ENCODE data around the gene FAM184A.
"Not testable (repeated sequence)": the region's sequence is repeated elsewhere in the genome, so short reads cannot be mapped to it uniquely, and the experiment has no call there.

The FAM184A gene, protein sequence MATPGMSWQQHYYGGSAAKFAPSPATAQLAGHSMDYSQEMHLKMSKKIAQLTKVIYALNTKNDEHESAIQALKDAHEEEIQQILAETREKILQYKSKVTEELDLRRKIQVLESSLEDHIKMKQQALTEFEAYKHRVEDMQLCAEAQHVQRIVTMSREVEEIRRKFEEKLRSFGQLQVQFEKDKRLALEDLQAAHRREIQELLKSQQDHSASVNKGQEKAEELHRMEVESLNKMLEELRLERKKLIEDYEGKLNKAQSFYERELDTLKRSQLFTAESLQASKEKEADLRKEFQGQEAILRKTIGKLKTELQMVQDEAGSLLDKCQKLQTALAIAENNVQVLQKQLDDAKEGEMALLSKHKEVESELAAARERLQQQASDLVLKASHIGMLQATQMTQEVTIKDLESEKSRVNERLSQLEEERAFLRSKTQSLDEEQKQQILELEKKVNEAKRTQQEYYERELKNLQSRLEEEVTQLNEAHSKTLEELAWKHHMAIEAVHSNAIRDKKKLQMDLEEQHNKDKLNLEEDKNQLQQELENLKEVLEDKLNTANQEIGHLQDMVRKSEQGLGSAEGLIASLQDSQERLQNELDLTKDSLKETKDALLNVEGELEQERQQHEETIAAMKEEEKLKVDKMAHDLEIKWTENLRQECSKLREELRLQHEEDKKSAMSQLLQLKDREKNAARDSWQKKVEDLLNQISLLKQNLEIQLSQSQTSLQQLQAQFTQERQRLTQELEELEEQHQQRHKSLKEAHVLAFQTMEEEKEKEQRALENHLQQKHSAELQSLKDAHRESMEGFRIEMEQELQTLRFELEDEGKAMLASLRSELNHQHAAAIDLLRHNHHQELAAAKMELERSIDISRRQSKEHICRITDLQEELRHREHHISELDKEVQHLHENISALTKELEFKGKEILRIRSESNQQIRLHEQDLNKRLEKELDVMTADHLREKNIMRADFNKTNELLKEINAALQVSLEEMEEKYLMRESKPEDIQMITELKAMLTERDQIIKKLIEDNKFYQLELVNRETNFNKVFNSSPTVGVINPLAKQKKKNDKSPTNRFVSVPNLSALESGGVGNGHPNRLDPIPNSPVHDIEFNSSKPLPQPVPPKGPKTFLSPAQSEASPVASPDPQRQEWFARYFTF

DNA sequence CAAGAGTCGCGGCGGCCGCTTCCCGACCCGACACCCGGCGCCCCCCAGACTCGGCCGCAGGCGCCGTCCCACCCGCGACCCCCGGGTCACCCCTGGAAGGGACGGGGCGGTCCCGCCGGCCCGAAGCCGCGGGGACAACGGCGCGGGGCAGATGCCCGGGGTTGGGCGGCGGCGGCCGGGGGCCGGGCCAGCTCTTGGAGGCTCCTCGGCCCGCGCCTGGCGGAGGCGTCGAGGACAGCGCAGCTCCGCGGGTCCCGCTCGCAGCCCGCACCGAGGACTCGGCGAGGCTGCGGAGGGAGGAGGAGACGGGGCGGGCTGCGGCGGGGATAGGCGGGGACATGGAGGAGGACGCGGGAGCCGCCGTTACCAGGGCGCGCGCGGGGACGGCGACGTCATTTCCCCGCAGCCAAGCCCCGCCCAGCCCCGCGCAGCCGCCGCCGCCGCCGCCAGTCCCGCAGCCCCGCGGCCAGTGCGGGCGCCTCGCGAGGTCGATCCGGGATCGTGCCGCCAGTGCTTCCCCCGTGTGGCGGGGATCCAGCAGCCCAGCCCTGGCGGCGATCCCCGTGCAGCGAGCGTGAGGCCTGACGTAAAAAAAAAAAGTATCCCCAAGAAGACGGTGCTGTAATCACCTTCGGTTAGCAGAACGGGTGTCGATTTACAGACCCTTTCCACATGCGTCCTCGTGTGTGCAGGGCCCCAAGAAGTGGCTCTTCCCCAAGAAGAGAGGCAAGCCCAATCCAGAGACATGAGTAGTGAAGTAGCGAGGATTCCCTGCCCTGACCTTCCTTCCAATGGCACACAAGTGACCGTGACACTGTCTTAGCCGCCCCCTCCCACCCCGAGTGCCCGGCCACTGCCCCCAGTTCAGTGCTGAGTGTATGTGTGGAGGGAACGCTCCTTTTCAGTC is at the start of gene FAM184A:
TSS of gene FAM184A (minus strand) at position 289 of the 907 bp plus-strand sequence. CDS start 365 bp downstream, outside the sequence.
- DNase-seq = no peak

DNA sequence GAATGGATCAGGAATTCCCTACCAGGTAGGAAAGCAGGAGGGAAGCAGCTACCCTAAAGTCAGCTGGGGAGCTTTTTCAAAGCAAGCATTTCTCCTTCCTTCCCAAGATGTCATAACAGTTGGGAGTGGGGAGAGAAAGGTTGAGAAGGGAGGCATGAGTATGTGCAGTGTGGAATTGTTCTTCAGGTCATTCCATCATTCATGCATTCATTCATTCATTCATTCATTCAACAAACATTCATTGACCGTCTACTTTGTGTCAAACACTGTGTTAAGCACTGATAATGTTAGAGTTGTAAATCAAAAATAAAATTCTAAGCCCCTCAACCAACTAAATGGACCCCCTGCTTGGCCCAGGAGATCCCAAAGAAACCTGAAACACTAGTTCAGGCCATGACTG is 49.2 kb upstream of the FAM184A start:
- no peak for DNase-seq

DNA sequence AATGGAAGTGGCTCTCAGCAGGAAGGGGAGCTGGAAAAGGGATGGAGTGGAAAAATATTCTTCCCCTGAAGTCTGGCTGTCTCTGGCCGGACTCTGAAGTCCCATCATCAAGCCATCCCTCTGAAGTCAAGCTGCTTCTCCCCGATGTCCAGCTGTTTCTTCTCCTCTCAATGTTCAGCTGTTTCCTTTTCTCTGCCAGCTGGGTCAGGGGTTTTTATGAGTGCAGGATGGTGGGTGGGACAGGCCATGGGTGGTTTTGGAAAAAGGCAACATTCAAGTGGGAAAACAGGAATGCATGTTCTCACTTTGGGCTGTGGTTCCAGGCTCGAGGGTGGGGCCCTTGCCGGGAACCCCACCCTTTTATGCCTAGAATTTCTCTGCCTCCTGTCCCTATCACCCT is 48.4 kb upstream of the FAM184A start:
- DNase-seq = no peak

DNA sequence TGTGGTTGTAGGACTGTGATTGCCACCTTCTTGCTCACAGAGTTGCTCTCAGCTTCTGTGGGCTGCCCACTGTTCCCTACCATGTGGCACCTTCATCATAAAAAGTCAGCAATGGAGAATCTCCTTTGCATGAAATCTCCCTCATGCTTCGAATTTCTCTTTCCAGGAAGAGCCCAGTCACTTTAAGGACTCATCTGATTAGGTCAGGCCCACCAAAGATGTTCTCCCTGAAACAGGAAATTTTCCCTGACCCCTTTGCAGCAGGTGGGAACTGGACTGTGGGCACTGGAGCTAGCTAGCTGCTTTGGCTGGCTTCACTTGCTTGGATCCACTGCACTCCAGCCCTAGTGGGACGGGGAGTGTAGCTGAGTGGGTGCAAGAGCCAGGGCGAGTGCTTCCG is 47.7 kb upstream of the FAM184A start:
- no peak for DNase-seq

DNA sequence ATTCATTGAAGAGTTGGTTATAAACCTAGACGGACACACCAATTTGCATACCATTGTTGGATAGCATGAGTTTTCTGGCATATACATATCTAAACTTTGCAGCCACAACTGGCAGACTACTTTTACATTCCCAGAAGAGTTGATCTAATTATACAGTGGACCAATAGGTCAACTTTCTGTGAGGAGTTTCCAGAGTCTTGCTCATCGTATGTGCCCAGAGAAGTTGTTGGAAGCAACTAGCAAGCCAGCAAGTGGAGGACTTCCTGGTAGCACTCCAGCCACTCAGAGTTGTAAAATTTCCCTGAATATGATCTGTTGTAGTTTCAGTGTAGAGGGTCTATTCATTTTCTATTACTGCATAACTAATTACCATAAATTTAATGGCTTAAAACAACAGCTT is 47.1 kb upstream of the FAM184A start:
- no peak for DNase-seq

DNA sequence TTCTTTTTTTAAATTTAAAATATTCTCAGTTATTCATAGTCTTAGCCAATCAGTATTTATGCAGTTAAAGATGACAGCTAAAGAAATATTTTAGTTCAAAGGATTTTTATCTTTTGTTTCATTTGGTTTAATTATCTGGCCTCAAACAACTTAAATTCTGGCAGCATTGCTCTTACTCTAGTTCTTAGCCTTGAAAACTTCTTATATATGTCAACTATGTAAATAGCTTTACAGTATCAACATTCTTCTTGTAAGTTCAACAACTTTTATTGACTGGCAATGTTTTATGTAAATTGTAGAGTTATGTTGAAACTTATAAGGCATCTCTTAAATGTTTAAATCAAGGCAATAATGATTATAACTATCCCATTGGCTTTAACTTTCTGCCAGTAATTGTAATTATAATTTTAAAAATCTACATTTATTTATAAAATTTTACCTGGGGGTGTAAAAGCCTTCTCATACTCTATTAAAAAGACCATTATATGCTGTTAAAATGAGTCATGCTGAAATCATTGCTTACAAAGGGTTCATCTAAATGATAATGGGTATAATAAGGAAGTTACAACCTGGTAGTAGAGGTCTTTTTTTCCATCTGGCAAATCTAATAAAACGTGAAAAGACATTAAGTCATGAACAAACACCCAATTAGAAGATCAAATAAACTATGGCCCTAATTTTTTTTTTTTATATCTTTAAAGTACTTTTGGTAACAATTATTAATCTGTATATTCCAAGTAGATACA is 45.8 kb upstream of the FAM184A start:
- no peak for DNase-seq

DNA sequence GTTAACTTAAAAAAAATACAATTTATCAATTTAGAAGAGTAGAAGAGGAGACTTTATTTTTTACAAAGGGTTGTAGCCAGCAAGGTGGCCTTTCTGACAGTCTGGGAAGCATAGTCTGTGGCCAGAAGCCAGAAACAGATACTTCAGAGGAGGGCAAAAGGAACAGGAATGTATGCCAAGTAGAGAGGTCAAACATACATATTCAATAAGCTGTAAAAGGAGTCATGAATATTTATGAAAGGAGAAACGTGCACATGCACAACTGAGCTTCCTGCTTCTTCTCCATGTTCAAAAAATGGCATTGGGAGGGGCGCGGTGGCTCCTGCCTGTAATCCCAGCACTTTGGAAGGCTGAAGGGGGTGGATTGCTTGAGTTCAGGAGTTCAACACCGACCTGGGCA is 43.9 kb upstream of the FAM184A start:
- no peak for DNase-seq

DNA sequence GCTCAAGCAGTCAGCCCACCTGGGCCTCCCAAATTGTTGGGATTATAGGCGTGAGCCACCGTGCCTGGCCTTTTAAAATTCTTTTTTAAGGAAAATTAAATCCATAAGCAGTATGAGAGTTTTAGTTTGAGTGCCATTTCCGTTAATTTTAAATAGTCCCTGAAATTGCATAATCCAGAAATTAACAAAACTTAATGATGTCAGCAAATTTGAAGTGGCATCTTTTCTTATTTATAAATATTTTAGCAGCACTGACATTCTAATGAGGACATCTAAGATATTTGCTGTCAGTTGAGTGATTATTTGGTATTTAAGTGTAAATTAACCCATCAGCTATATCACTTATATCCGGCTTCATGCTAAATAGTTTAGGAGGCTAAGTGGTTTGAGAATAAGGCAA is 42.9 kb upstream of the FAM184A start:
- DNase-seq = no peak

DNA sequence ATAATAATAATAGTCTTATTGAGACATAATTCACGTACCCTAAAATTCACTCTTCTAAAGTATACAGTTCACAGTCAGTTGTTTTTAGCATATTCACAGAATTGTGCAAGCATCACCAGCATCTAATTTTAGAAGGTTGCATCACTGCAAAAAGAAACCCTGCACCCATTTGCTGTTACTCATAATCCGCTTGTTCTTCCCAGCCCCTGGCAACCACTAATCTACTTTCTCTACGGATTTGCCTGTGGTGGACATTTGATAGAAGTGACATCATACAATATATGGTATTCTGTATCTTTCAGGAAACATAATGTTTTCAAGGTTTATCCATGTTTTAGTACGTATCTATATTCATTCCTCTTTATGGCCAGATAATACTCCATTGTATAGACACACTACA is 41.5 kb upstream of the FAM184A start:
- no peak for DNase-seq

DNA sequence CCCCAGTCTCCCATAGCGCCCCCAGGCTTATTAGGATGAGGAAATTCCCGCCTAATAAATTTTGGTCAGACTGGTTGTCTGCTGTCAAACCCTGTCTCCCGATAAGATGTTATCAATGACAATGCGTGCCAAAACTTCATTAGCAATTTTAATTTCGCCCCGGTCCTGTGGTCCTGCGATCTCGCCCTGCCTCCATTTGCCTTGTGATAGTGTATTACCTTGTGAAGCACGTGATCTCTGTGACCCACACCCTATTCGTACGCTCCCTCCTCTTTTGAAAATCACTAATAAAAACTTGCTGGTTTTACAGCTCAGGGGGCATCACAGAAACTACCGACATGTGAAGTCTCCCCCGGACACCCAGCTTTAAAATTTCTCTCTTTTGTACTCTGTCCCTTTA is 40.6 kb upstream of the FAM184A start:
- DNase-seq = not testable (repeated sequence)

DNA sequence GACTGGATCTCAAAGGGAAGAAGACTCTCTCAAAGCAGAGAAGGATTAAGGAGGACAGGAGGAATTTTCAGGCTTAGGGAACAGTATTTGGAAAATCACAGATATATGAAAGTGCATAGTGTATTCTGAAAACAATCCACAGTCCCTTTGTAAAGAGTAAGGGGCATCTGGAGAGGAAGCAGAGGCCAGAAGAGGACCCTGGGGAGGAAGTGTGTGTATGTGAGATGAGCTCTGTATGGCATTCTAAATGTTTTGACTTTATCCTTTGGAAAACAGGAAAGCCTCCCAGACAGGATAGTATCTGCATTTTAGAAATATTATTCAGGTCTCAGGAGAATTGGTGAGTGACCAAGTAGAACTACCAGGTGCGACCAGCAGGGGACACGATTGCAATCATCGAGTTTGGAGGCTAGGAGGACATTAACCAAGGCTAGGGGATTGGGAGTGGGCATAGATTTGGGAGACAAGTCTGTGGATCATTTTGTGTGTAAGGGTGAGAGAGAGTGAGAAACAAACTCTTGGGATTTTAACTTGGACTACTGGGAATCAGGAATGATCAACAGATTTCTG is 38.3 kb upstream of the FAM184A start:
- DNase-seq = no peak

DNA sequence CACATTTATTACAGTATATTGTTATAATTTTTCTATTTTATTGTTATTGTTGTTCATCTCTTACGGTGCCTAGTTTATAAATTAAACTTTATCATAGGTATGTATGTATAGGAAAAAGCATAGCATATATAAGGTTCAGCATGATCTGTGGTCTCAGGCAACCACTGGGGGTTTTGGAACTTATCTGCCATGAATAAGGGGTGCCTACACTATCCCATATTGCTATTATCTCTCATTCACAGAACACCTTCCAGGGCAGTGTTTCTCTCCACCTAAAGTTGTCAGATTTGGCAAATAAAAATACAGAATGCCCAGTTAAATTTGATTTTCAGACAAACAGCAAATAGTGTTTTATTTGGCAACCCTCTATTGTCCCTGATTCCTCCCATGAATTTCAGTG is 35.5 kb upstream of the FAM184A start:
- no peak for DNase-seq

DNA sequence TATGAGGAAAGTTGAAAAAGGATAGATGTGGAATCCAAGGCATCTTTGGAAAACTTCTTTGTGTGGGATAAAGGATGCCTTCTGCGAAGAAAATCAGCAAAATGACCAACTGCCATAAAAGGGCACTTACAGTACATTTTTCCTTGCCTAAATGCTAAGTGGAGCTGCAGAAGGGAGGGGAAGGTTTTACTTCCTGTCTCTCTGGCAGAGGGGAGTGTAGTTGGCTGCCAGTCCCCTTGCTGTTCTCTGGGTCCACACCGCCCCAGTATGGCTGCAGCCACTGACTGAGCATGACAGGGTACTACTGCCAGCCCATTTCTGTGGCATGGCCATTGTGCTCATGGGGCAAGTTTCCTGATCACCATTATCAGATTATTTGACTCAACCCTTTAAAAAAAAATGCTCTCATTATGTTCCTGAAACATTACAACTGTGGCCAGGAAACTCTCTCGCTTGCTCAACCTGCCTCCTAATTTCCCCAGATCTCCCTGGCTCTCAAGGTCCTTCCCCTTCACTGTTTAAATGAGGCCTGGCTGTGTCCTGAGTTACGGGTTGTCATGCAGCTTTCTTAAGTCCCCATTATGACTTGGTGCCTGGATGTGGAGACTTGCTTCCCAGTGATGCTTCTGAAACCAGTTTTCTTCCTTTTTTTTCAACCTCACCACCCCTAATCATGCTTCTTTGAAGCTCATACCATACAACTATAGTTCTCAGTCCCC is 34.5 kb upstream of the FAM184A start:
- DNase-seq = no peak

DNA sequence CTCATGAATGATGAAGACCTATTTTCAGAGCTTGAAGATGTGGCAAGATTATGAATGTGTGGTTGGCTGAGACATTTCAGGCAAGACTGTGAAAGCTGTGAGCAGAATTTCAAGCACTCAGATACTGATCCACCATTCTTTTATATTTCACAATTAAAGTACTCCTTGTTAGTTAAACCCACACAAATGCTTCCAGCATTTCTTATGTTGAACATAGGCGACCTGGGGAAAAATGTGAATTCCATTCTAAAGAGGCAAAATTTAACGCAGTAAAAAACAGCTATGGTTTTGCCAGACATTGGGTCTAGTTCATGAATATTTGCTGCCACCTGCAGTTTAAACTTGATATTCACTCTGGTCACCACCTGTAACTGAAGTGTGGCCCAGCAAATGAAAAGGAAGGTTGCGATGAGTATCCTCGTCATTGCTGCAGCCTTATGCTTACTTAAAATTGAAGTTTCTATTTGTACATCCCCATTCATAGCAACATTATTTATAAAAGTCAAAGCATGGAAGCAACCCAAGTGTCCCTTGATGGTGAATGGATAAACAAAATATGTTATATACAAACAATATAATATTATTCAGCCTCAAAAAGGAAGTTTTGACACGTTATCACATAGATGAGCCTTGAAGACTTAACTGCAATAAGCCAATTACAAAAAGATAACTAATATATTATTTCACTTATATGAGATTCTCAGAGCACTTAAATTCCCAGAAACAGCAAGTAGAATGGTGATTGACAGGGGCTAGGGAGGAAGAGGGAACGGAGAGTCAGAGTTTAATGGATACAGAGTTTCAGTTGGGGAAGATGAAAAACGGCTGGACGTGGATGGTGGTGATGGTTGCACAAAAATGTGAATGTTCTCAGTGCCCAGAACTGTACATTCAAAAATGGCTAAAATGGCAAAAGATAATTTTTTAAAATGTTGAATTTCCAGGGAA is 32.4 kb upstream of the FAM184A start:
- peak; percentile 36 for DNase-seq

DNA sequence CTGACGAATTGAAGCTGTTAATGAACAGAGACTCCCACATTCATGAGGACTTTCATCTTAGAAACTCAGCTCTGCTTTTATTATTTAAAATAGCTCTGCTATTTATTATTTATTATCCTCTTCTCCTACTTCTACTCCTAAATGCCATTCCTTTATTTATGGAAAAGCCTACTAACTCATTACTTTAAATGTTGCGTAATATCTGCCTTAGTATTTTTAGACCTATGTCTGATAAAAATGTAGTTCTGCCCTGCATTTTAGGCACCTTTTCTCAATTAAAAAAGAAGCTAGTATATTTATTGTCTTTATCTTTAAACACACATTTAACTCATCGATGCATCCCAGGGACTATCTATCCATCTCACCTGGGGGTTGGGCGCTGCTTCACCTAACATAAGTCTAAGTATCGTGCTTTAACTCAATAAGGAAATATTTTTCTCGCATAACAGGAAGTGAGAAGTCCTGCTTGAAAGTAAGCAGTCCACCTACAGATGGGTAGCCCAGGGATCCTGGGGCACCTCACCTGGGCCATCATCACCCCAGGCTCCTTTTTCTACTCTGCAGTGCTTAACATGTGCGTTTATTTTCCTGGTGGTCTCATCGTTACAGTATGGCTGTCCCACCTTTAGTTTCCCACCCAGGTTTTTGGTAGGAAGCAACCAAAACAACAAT is 31.3 kb upstream of the FAM184A start:
- no peak for DNase-seq

DNA sequence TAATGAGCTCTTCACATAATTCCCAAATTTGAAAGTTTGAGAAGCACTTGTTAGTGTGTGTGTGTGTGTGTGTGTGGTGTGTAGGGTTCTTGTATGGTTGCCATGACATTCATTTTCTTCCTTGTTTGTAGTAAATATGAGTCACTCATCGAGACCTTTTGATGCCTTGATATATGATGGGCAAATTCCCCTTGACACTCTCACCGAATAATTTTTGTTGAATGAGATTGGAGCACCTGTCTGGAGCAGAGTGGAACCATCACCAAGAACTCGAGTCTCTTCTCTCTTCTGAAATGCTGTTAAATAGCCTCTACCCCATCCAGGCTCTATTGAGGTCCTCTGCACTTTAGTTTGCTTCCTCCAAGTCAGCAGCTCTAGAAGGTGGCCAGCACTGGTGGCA is 29.6 kb upstream of the FAM184A start:
- DNase-seq = no peak

DNA sequence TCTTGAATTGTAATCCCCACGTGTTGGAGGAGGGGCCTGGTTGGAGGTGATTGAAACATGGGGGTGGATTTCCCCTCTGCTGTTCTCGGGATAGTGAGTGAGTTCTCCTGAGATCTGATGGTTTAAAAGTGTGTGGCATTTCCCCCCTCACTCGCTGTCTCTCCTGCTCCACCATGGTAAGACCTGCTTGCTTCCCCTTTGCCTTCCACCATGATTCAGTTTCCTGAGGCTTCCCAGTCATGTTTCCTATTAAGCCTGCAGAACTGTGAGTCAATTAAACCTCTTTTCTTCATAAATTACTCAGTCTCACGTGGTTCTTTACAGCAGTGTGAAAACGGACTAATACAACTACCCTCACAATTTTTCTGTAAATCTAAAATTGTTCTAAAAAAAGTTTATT is 26.8 kb upstream of the FAM184A start:
- no peak for DNase-seq

DNA sequence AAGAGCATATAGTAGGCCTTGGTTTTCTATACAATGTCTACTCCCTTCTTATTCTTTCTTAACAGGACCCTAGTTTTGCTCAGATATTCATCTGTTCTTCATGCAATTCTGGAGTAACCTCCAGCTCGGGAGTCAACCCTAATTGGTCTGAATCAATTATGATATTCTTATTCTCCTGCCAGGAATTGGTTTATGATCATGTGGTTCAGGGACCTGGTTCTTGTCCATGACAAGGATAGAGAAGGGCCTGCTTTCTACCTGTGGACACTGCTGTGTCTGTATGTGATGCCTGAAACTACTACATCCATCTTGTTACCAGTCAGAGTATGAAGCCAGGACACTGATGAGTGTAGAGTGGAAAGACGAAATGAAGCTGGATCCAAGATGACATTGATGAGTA is 24.4 kb upstream of the FAM184A start:
- no peak for DNase-seq

DNA sequence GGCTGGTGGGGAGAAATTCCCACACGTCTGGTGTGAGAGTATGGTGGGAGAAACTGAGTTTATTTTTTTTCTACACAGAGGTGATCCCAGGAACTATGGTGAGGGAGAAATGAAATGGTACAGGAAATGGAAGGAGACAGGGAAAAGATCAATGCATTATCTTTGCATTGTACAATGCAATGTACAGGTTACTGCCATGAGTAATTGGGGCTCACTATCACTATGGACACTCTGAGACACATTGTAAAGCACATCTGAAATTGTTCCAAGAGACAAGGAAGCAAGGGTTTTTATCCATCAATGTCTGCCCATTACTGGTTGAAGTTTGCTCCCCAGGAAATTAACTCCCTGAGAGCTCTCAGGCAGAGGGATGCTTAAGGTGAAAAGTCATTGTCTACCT is 21.7 kb upstream of the FAM184A start:
- DNase-seq = no peak
